OCI-LY1 (cell line): ENCODE data around the gene NRCAM.

ENCODE experiments used
- EZH2 ChIP-seq: fragments of 200-600 bp; sonication (generic), shearing (Covaris generic); IDR thresholded peaks from 2 replicates; pipeline ENCODE4 v1.8.0; 2017; ENCODE audit warnings: borderline replicate concordance, mixed run types, mild to moderate bottlenecking, antibody characterized with exemption, low read length, moderate library complexity, mixed read lengths
- TF ChIP-seq, protein P1 (sequence below): fragments of 200-600 bp; sonication (generic), shearing (Covaris generic); IDR thresholded peaks from 2 replicates; pipeline ENCODE4 v1.5.1; 2017; ENCODE audit warnings: mild to moderate bottlenecking, antibody characterized with exemption, low read length, moderate library complexity, mixed read lengths

DNA sequence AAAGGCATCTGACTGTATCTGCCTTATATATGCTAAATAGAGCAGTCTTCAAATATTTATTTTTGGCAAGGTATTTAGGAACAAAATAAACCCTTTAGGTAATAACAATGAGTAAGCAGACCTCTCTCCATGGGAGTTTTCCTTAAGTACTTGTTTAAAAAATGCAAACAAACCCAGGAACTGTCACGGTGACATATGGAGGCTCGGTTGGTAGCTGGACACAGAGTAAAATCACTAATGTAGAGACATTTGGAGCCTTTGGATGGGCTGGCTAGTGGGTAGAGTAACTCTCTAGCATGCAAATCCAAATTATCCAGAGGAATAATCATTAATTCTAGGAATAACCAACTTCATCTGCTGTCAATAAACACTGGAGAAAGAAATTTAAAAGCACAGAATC lies 254.5 kb downstream of the NRCAM start:
- TF ChIP-seq, protein P1, sequence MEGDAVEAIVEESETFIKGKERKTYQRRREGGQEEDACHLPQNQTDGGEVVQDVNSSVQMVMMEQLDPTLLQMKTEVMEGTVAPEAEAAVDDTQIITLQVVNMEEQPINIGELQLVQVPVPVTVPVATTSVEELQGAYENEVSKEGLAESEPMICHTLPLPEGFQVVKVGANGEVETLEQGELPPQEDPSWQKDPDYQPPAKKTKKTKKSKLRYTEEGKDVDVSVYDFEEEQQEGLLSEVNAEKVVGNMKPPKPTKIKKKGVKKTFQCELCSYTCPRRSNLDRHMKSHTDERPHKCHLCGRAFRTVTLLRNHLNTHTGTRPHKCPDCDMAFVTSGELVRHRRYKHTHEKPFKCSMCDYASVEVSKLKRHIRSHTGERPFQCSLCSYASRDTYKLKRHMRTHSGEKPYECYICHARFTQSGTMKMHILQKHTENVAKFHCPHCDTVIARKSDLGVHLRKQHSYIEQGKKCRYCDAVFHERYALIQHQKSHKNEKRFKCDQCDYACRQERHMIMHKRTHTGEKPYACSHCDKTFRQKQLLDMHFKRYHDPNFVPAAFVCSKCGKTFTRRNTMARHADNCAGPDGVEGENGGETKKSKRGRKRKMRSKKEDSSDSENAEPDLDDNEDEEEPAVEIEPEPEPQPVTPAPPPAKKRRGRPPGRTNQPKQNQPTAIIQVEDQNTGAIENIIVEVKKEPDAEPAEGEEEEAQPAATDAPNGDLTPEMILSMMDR: no peak
- TF ChIP-seq EZH2: no peak
